Subcutaneous adipose tissue (tissue), 4 donors: ENCODE results near the gene PRM3. TPM values are rescaled to one million over a fixed set of nuclear protein-coding genes. Genes with fewer than 3 reads are reported as not detected.

Experiments
- small RNA-seq: library from RNA; depleted of rRNA; stranded (forward); fragments of <200 nt; gene quantifications from one replicate; pipeline ENCODE3, GENCODE V24; 2016
- total RNA-seq, 4 donors: library from RNA; depleted of rRNA; stranded (reverse); fragments of >200 nt; gene quantifications; one replicate each; pipeline ENCODE4 v1.1.0, GENCODE V29; 2016
- TF ChIP-seq, protein P1 (sequence below): fragments of 450-650 bp; IDR thresholded peaks from one replicate; pipeline ENCODE4 v1.5.1; 2016; ENCODE audit warnings: low read depth, mild to moderate bottlenecking, control low read depth, antibody characterized with exemption, moderate library complexity

The PRM3 gene
- total RNA-seq, 4 donors from 2014 or later: not detected

GRCh38 chr16:11224894-11225676, 48.3 kb downstream of the PRM3 start:
- TF ChIP-seq, protein P1, sequence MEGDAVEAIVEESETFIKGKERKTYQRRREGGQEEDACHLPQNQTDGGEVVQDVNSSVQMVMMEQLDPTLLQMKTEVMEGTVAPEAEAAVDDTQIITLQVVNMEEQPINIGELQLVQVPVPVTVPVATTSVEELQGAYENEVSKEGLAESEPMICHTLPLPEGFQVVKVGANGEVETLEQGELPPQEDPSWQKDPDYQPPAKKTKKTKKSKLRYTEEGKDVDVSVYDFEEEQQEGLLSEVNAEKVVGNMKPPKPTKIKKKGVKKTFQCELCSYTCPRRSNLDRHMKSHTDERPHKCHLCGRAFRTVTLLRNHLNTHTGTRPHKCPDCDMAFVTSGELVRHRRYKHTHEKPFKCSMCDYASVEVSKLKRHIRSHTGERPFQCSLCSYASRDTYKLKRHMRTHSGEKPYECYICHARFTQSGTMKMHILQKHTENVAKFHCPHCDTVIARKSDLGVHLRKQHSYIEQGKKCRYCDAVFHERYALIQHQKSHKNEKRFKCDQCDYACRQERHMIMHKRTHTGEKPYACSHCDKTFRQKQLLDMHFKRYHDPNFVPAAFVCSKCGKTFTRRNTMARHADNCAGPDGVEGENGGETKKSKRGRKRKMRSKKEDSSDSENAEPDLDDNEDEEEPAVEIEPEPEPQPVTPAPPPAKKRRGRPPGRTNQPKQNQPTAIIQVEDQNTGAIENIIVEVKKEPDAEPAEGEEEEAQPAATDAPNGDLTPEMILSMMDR: no peak

DNA sequence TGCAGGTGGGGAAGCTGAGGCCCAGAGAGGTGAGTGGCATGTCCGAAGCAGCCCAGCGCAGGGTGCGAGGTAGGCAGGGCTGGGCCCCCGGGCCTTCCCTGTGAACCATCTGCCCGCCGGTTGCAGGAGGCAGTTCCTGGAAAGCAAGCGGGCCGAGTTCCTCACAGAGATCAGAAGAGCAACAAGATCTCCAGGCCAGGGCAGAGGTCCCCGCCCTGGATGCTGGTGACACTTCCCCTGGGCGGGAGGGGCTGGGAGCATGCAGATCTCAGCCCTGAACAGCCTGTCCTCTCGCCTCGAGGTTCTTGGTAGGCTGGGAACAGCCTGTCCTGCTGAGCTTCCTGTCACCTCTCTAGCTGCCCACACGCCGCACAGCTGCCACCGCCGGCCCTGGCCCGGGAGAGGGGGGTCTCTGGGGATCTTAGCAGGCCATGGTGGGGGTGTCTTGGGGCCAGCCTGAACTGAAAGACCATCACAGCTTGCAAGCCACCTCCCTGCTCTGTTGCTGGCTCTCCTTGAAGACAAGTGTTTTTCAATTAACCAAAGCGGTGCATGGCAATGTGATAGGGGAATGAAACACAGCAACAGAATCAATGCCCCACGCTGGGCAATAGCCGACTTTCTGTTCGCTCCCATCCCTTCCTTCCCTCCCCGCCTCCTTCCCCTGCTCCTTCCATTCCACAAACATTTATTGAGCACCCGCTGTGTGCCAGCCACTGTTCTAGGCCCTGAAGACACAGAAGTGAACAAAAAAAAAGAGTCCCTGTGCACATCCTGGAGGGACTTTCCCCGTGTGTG, 49.1 kb downstream of the PRM3 start:
- TF ChIP-seq, protein P1: no peak

Small RNA genes lying within 50 kb of the gene (small RNA-seq; reads per million reads assigned to genes)
- gene MIR548H2: not detected
- 0.49 reads per million for gene RF00019
- gene RF00554: not detected

Other genes starting within 250 kb of the PRM3 start
- gene SOCS1, start 17.4 kb downstream of the PRM3 start, total RNA-seq: 10 to 100 TPM in 3 of 4 donors, 1 to 10 TPM in 1; 5.3 to 16.3 (median 11.1) TPM
- gene TNP2, start 4.3 kb downstream of the PRM3 start, total RNA-seq: not detected
- not detected for gene PRM2, start 2.9 kb upstream of the PRM3 start, total RNA-seq
- gene PRM1, start 7.7 kb upstream of the PRM3 start, total RNA-seq: not detected
- 1 to 10 TPM in 1 of 4 donors, under 1 TPM in 2, not detected in 1; 0.34 to 1.9 (median 0.66) TPM for gene RMI2, start 71.8 kb upstream of the PRM3 start, total RNA-seq